Fibroblast of lung (primary cell): Measurements from ENCODE around the gene PIP4K2A. TPM values are rescaled to one million over a fixed set of nuclear protein-coding genes. Genes with fewer than 3 reads are reported as not detected.

Experiments used
- DNase-seq, 2 donors: peaks; one replicate each; pipeline versions ENCODE4 v3.0.0 to v3.0.0-alpha.2; 2010; ENCODE audit warnings: low read depth in 2 of 2
- H2AFZ ChIP-seq: 2 replicates; pipeline ENCODE4 v1.5.1; 2012; ENCODE audit warnings: low read length, control low read depth, inconsistent platforms
- H3K27ac ChIP-seq: 2 replicates; pipeline ENCODE4 v1.5.1; 2011; ENCODE audit warnings: low read length, control low read depth; ENCODE audit not compliant: insufficient read depth
- H3K27me3 ChIP-seq: 2 replicates; pipeline ENCODE4 v1.5.1; 2011; ENCODE audit warnings: mild to moderate bottlenecking, low read length; ENCODE audit not compliant: control insufficient read depth, insufficient read depth
- H3K36me3 ChIP-seq: 2 replicates; pipeline ENCODE4 v1.5.1; 2011; ENCODE audit warnings: low read length; ENCODE audit not compliant: control insufficient read depth, insufficient read depth
- H3K4me1 ChIP-seq: 2 replicates; pipeline ENCODE4 v1.5.1; 2011; ENCODE audit warnings: low read length; ENCODE audit not compliant: control insufficient read depth, insufficient read depth; ENCODE audit errors: extremely low read depth
- H3K4me2 ChIP-seq: 2 replicates; pipeline ENCODE4 v1.5.1; 2011; ENCODE audit warnings: low read length, control low read depth; ENCODE audit not compliant: insufficient read depth; ENCODE audit errors: extremely low read depth
- H3K4me3 ChIP-seq, 4 experiments: fragments of 200-600 bp in 1 of 4; sonication (generic) in 1 of 4; replicated peaks in 1 of 4; 2 replicates each; pipeline ENCODE4 v1.5.1; 2011 to 2016; ENCODE audit warnings: low read length in 4 of 4, low read depth in 3 of 4, mild to moderate bottlenecking in 3 of 4, control low read depth in 2 of 4, inconsistent platforms in 1 of 4, mixed read lengths in 1 of 4; ENCODE audit not compliant: insufficient read depth in 1 of 4; ENCODE audit errors: control extremely low read depth in 1 of 4
- H3K79me2 ChIP-seq: 2 replicates; pipeline ENCODE4 v1.5.1; 2012; ENCODE audit warnings: mild to moderate bottlenecking, low read length, inconsistent platforms; ENCODE audit not compliant: control insufficient read depth, insufficient read depth
- H3K9ac ChIP-seq: 2 replicates; pipeline ENCODE4 v1.5.1; 2011; ENCODE audit warnings: mild to moderate bottlenecking, low read length, control low read depth; ENCODE audit not compliant: insufficient read depth
- H3K9me3 ChIP-seq: 2 replicates; pipeline ENCODE4 v1.5.1; 2012; ENCODE audit warnings: low read depth, low read length; ENCODE audit not compliant: control insufficient read depth, insufficient read depth
- H4K20me1 ChIP-seq: 2 replicates; pipeline ENCODE4 v1.5.1; 2011; ENCODE audit warnings: low read length; ENCODE audit not compliant: control insufficient read depth, insufficient read depth; ENCODE audit errors: extremely low read depth
- EZH2 ChIP-seq: IDR thresholded peaks from 2 replicates; pipeline ENCODE4 v1.5.1; 2012; ENCODE audit warnings: low read length, control low read depth, mild to moderate bottlenecking; ENCODE audit errors: missing control alignments
- polyA plus RNA-seq, 2 donors: library from polyadenylated mRNA; depleted of rRNA in 1 of 2; stranded (reverse) in 1 of 2; unstranded in 1 of 2; fragments of >200 nt; gene quantifications; 2 replicates each; pipeline ENCODE4 v1.2.1, GENCODE V29; 2011 to 2012; ENCODE audit warnings: missing spikeins in 1 of 2
- total RNA-seq: library from RNA; depleted of rRNA; stranded (reverse); fragments of >200 nt; gene quantifications from 2 replicates; pipeline ENCODE4 v1.2.1, GENCODE V29; 2014
- TF ChIP-seq, protein P1 (sequence below), 2 donors: IDR thresholded peaks in 1 of 2; conservative IDR thresholded peaks in 1 of 2; 1 replicate in 1 of 2; 2 replicates in 1 of 2; pipeline ENCODE4 v1.5.1; 2011 to 2012; ENCODE audit warnings: low read length in 2 of 2, control low read depth in 1 of 2, inconsistent platforms in 1 of 2, low read depth in 1 of 2, mild to moderate bottlenecking in 1 of 2

Gene PIP4K2A
- total and polyA plus RNA-seq, 2 donors (not counting 1 experiment from before 2014, with no cell fraction given): 28.5 to 40.0 TPM

DNA sequence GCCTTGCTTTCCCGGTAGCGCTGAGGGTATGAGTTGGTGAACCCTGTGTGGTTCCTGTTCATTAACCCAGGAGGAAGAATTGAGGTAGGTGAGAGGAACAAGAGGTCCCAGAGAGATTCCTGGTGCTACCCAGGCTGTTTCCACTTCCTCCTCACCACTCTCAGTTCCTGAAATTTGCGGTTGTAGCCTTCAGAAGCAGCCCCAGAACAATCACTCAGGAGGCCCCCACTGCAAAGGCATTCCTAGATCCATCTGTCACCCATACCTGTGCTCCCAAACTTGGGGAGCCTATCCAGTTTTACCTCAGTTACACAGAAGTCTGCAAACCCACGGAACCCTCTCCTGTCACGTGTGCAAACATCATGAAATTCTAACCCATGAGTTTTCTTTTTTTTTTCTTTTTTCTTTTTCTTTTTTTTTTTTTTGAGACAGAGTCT lies 9.0 kb upstream of the PIP4K2A start:
- Histone ChIP-seq H3K4me3 (no peak overlapping the region), H3K4me1 (no peaks in the 10 kb centered on the region), H3K36me3 (no peaks in the 10 kb centered on the region), H4K20me1 (no peaks in the 10 kb centered on the region), H3K9ac (no peak overlapping the region), H2AFZ (no peak overlapping the region), H3K27ac (no peak overlapping the region), H3K4me2 (no peak overlapping the region), H3K79me2 (no peaks in the 10 kb centered on the region), H3K27me3 (peaks cover 4% of the 10 kb centered on the region), H3K9me3 (no peaks in the 10 kb centered on the region)
- TF ChIP-seq, protein P1, sequence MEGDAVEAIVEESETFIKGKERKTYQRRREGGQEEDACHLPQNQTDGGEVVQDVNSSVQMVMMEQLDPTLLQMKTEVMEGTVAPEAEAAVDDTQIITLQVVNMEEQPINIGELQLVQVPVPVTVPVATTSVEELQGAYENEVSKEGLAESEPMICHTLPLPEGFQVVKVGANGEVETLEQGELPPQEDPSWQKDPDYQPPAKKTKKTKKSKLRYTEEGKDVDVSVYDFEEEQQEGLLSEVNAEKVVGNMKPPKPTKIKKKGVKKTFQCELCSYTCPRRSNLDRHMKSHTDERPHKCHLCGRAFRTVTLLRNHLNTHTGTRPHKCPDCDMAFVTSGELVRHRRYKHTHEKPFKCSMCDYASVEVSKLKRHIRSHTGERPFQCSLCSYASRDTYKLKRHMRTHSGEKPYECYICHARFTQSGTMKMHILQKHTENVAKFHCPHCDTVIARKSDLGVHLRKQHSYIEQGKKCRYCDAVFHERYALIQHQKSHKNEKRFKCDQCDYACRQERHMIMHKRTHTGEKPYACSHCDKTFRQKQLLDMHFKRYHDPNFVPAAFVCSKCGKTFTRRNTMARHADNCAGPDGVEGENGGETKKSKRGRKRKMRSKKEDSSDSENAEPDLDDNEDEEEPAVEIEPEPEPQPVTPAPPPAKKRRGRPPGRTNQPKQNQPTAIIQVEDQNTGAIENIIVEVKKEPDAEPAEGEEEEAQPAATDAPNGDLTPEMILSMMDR (conservative IDR thresholded peaks at IDR 0.05 in 1 of 2, IDR thresholded peaks at IDR 0.05 in 1 of 2; ENCODE audit: low read depth in 1 of 2, low read length in 2 of 2): no peak
- no peak for TF ChIP-seq EZH2
- no peak for DNase-seq

DNA sequence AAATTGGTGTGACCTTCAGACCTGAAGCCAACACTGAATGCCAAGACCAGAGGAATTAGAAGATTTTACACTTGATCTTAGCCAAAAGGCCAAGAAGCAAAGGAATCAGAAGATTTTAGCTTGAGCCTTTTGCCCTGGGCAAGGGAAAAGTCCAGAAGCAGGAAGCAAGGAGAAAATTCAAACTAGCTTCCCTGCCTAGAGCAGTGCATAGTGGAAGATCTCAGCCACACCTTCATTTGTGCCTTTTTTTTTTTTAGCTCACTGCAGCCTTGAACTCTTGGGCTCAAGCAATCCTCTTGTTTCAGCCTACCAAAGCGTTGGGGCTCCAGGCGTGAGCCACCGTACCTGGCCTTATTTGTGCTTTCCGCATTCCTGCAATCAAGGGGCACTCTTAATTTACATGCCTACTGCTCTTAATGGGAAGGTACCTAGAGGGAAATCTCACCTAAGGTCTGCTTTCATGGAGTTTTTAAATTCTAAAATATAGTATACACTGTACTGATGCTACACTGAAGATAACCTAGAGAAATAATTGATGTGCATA lies 8.3 kb upstream of the PIP4K2A start:
- Histone ChIP-seq H4K20me1 (no peaks in the 10 kb centered on the region), H3K9ac (no peak overlapping the region), H3K4me1 (no peaks in the 10 kb centered on the region), H3K27ac (no peak overlapping the region), H3K9me3 (no peaks in the 10 kb centered on the region), H2AFZ (no peak overlapping the region), H3K27me3 (peaks cover 4% of the 10 kb centered on the region), H3K4me3 (no peak overlapping the region), H3K4me2 (no peak overlapping the region), H3K36me3 (no peaks in the 10 kb centered on the region), H3K79me2 (no peaks in the 10 kb centered on the region)
- no peak for TF ChIP-seq EZH2
- TF ChIP-seq, protein P1 (conservative IDR thresholded peaks at IDR 0.05 in 1 of 2, IDR thresholded peaks at IDR 0.05 in 1 of 2; ENCODE audit: low read depth in 1 of 2, low read length in 2 of 2): no peak
- DNase-seq: no peak

DNA sequence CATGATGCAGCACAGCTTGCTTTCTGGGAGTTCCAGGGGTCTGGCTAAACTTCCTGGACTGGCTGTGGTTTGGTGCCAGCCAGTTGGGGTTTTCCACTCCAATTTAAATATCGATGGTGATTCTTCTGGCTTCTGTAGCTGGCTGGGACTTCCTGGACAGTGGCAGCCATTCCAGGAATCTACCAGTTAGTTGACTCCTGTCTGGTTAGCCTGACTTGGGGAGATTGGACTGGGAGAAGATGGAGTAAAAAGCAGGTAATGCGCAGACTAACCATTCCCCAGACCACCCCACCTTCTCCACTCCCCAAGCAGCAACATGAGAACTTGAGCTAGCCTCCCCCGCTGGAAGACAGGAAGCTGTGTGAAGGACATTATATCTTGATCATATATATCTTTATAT lies 6.3 kb upstream of the PIP4K2A start:
- no peak overlapping the region for H3K9ac ChIP-seq
- no peak overlapping the region for H3K27ac ChIP-seq
- H3K79me2 ChIP-seq: no peaks in the 10 kb centered on the region
- H3K4me2 ChIP-seq: no peak overlapping the region
- no peaks in the 10 kb centered on the region for H4K20me1 ChIP-seq
- DNase-seq: no peak
- H3K36me3 ChIP-seq: no peaks in the 10 kb centered on the region
- TF ChIP-seq, protein P1 (conservative IDR thresholded peaks at IDR 0.05 in 1 of 2, IDR thresholded peaks at IDR 0.05 in 1 of 2; ENCODE audit: low read depth in 1 of 2, low read length in 2 of 2): no peak
- no peak for TF ChIP-seq EZH2
- H2AFZ ChIP-seq: no peak overlapping the region
- peaks cover 2% of the 10 kb centered on the region for H3K27me3 ChIP-seq
- no peaks in the 10 kb centered on the region for H3K4me1 ChIP-seq
- no peaks in the 10 kb centered on the region for H3K9me3 ChIP-seq
- H3K4me3 ChIP-seq: no peak overlapping the region
